A673 (cell line): ENCODE data around the gene VTI1A. TPM values are rescaled to one million over a fixed set of nuclear protein-coding genes. Genes with fewer than 3 reads are reported as not detected.

Source experiments
- BruUV-seq: library from RNA; stranded (reverse); fragments of 400-500 nt; replicated peaks from 2 replicates; lab custom pipeline; 2021; lab: Mats Ljungman, UMichigan
- CTCF ChIA-PET: fragments of 300-600 bp; sonication (Branson Sonifier 250); formaldehyde crosslinking; loops from one replicate; lab custom pipeline; 2022; ENCODE audit warnings: antibody characterized with exemption; lab: Charles Lee
- POLR2A ChIA-PET: fragments of 300-600 bp; sonication (Branson Sonifier 250); formaldehyde crosslinking; loops from one replicate; lab custom pipeline; 2022; ENCODE audit warnings: antibody characterized with exemption; ENCODE audit not compliant: low non-redundant PET; lab: Charles Lee
- DNase-seq: peaks from one replicate; pipeline ENCODE4 v3.0.0-alpha.2; 2015; ENCODE audit warnings: low spot score
- H3K27ac ChIP-seq: fragments of 200-600 bp; sonication (generic); 2 replicates; pipeline ENCODE4 v1.5.1; 2016; ENCODE audit warnings: mixed run types, low read depth, mild to moderate bottlenecking, mixed read lengths, antibody characterized with exemption, low read length; ENCODE audit not compliant: poor library complexity, severe bottlenecking
- H3K27me3 ChIP-seq: fragments of 200-600 bp; sonication (generic); replicated peaks from 2 replicates; pipeline ENCODE4 v1.6.1; 2017; ENCODE audit warnings: mixed run types, low read depth, mild to moderate bottlenecking, mixed read lengths, antibody characterized with exemption, low read length; ENCODE audit not compliant: insufficient read depth, poor library complexity
- H3K36me3 ChIP-seq: fragments of 200-600 bp; sonication (generic); 2 replicates; pipeline ENCODE4 v1.6.1; 2016; ENCODE audit warnings: mixed run types, mild to moderate bottlenecking, mixed read lengths, antibody characterized with exemption, low read length; ENCODE audit not compliant: insufficient read depth, poor library complexity, severe bottlenecking
- H3K4me1 ChIP-seq: fragments of 200-600 bp; sonication (generic); 2 replicates; pipeline ENCODE4 v1.6.1; 2017; ENCODE audit warnings: mixed run types, mild to moderate bottlenecking, mixed read lengths, antibody characterized with exemption, low read length; ENCODE audit not compliant: insufficient read depth, poor library complexity, severe bottlenecking
- H3K4me3 ChIP-seq: fragments of 200-600 bp; sonication (generic); 2 replicates; pipeline ENCODE4 v1.5.1; 2016; ENCODE audit warnings: low read depth, mixed run types, mild to moderate bottlenecking, mixed read lengths, low read length; ENCODE audit not compliant: poor library complexity, severe bottlenecking
- H3K9me3 ChIP-seq: fragments of 200-600 bp; sonication (generic); 2 replicates; pipeline ENCODE4 v1.6.1; 2016; ENCODE audit warnings: mixed run types, low read depth, mild to moderate bottlenecking, mixed read lengths, antibody characterized with exemption, low read length; ENCODE audit not compliant: poor library complexity, severe bottlenecking
- CTCF ChIP-seq: fragments of 300-800, 200-600 bp; sonication (generic); conservative IDR thresholded peaks from 2 replicates; pipeline ENCODE4 v1.5.1; 2017; ENCODE audit warnings: low read depth, mild to moderate bottlenecking, antibody characterized with exemption, low read length, moderate library complexity, mixed read lengths
- EZH2 ChIP-seq: fragments of 200-600 bp; sonication (generic); IDR thresholded peaks from 2 replicates; pipeline ENCODE4 v1.6.1; 2017; ENCODE audit warnings: borderline replicate concordance, low read depth, mild to moderate bottlenecking, mixed read lengths, antibody characterized with exemption, low read length; ENCODE audit not compliant: poor library complexity, severe bottlenecking
- intact Hi-C: fragments of 100-400 bp; cut with micrococcal nuclease; formaldehyde crosslinking; loops from one replicate; pipeline ENCODE4 v1.10.0; 2022; ENCODE audit not compliant: unreplicated experiment
- total RNA-seq: library from RNA; stranded (reverse); gene quantifications from 2 replicates; pipeline ENCODE4 v1.2.3, GENCODE V29; 2021

The VTI1A gene
- total RNA-seq, 1 experiment from 2014 or later: 38.7 TPM

- CTCF ChIA-PET: no interaction called here
- Histone ChIP-seq H3K9me3 (no peaks in the 10 kb centered on the region), H3K36me3 (no peaks in the 10 kb centered on the region), H3K27ac (no peak overlapping the region), H3K27me3 (no peaks in the 10 kb centered on the region), H3K4me1 (no peaks in the 10 kb centered on the region), H3K4me3 (no peak overlapping the region)
- intact Hi-C loops: no loop called here
- POLR2A ChIA-PET: no interaction called here
- DNase-seq: no peak
- no TSS peak for BruUV-seq
- TF ChIP-seq CTCF (no peak), EZH2 (no peak)
Measured at GRCh38 chr10:112570585-112570984, 123.6 kb downstream of the VTI1A start.

- BruUV-seq: no TSS peak
- POLR2A ChIA-PET: no interaction called here
- no peak for DNase-seq
- no peaks in the 10 kb centered on the region for H3K27me3 ChIP-seq
- no peak for TF ChIP-seq CTCF
- TF ChIP-seq EZH2: no peak
- intact Hi-C loops: no loop called here
- H3K27ac ChIP-seq: no peak overlapping the region
- no peaks in the 10 kb centered on the region for H3K4me1 ChIP-seq
- H3K36me3 ChIP-seq: no peaks in the 10 kb centered on the region
- H3K9me3 ChIP-seq: no peaks in the 10 kb centered on the region
- H3K4me3 ChIP-seq: no peak overlapping the region
- CTCF ChIA-PET: no interaction called here
Measured at GRCh38 chr10:112579578-112579977, 132.6 kb downstream of the VTI1A start.

- H3K4me3 ChIP-seq: no peak overlapping the region
- no peak overlapping the region for H3K27ac ChIP-seq
- H3K27me3 ChIP-seq: no peaks in the 10 kb centered on the region
- intact Hi-C loops: no loop called here
- no peak for DNase-seq
- POLR2A ChIA-PET: no interaction called here
- no TSS peak for BruUV-seq
- H3K4me1 ChIP-seq: no peaks in the 10 kb centered on the region
- no peaks in the 10 kb centered on the region for H3K36me3 ChIP-seq
- TF ChIP-seq EZH2 (no peak), CTCF (no peak)
- H3K9me3 ChIP-seq: no peaks in the 10 kb centered on the region
- CTCF ChIA-PET: no interaction called here
Measured at GRCh38 chr10:112580267-112580666, 133.3 kb downstream of the VTI1A start.
